GM18526 (cell line): ENCODE results near the gene NGB.

Source experiments
- POLR2A ChIP-seq: IDR thresholded peaks from 3 replicates; pipeline ENCODE4 v1.6.1; 2011; ENCODE audit not compliant: insufficient read length; ENCODE audit errors: extremely low read depth

The NGB gene

DNA sequence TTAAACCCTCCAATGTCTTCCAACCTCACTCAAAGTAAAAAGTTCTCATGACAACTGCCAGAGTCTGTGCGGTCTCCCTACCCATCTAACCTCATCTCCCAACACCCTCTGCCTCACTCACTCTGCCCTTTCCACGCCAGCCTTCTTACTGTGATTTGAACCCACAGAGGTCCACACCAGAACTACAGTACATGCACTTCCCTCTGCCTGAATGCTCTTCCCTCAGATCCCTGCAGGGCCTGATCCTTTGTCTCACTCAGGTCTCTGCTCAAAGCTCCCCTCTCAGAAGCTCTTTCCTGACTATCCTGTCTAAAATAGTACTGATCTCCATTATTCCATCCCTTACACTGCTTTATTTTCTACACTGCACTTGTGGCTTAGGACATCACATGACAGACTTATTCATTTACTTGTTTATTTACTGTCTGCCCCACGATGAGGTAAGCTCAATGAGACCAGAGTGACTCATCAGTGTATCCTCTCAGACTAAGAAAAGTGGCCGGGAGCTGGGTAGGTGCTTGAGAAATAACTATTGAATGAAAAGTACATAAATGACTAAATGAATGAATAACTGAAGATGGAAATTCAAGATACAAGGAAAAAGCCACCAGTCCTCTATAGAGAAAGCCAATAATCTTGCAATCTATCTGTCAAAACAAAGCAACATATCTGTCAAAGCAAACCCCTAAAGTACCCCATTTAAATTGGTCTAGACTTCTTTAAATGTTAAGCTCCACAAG, 32.6 kb upstream of the NGB start:
- TF ChIP-seq POLR2A: no peak

DNA sequence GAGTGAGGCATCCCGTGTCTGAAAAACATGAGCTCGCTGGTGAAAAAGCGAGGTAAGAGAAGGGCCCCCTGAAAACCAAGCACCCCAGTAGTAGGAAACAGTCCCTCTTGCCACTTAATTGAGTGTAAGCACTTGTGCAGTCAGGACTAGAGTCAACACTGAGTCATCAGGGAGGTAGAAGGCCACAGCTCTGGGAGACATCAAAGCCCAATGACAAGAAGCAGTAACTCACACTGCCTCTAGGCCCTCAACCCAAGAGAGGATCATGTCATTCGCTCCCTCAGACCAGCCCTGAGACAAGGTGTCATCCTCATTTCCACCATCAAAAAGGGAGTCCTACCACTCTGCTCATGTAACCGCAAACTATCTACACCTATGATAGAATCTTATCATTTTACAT, 31.9 kb upstream of the NGB start:
- TF ChIP-seq POLR2A: no peak

DNA sequence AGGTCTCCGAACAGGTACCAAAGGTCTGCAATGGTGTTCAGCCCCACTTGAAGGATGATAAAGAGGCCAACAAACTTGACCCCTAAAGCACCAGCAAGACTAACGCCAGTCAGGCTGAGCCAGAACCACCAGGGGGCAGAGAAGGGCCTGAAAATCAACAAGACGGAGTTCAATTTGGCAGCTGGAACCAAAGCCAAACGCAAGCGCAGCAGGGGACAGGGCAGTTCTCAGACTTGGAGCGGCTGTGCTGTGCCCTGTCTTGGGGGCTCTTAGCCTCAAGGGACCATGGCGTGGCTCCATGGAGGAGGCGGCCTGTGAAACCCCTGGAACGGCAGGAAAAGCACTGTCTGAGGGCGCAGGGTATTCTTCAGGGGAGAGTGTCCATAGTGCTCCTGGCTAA, 30.1 kb upstream of the NGB start:
- no peak for TF ChIP-seq POLR2A

GRCh38 chr14:77299771-77300170, 28.8 kb upstream of the NGB start:
- no peak for TF ChIP-seq POLR2A

DNA sequence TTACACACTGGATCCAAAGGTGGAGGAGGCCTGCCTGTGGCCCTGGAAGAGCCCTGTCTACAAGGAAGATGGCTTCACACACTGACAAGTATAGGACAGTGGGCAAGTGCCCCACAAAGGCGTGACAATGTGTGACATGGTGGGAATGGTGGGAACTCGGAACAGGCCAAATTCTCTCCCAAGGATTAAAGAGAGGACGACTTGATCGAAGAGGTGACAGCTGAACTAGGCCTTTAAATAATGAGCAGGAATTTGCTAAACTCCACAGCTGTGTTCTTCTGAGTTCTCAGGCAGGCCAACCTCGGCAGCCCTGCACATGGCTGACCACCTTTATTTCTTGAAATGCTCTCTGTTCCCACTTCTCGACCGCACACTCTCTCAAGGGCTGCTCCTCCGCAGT, 25.9 kb upstream of the NGB start:
- no peak for TF ChIP-seq POLR2A

GRCh38 chr14:77296155-77296554, 25.1 kb upstream of the NGB start:
- TF ChIP-seq POLR2A: no peak

DNA sequence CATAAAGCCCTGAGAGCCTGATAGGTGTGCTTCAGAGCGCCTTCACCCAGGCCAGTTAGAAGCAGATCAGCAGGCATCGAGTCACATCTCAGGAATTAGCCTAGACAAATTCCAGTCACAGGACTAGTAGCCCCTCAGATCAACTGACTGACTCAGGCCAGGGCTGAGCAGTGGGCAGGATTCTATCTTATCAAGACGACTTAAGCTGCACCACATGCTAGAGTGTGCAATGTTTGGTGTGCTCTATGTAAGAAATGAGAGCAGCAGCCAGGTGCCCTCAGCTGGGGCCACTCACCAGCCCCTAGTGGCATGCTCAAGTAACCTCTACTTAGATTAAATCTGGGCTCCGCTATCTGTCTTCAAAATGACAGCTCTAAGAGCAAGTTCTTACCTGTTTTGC, 19.7 kb upstream of the NGB start:
- no peak for TF ChIP-seq POLR2A

- no peak for TF ChIP-seq POLR2A
These were observed 15.6 kb upstream of the NGB start for GRCh38 chr14:77286576-77286975.

DNA sequence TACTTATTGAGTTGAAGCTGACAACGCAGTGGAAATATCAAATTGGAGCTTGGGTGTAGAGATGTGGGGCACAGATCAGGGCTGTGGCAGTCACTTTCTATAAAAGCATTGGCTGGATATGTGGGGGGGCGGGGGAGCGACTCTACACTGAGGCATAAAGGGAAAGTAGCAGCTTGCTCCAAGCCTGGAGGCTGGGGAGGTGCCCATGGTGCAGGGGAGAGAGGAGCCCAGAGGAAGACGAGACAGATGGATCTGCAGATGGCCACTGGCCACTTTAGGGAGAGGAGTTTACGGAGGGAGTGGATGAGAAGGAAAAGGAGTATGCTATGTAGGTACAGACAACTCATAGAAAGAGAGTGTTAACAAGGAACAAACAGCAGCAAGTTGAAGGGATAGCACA, 13.5 kb upstream of the NGB start:
- no peak for TF ChIP-seq POLR2A

DNA sequence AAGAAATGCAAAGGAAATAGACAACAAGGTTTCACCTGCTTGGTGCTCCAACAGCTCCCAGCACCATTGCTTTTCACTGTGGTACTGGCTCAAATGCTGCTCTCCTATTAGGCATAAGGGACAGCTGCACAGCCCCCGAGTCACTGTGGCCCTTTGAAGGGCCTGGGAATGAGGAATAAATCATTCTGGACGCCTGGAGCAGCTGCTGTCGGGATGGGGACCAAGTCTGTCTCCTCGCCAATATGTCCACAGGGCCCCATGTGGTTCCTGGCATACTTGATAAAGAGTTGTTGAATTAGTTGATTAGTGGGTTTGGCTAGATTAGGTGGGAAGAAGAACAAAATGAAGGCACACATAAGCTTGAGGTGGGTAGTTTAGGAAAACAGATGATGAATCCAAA, 13.1 kb upstream of the NGB start:
- no peak for TF ChIP-seq POLR2A

- no peak for TF ChIP-seq POLR2A
These were observed 10.9 kb upstream of the NGB start for GRCh38 chr14:77281852-77282410.

DNA sequence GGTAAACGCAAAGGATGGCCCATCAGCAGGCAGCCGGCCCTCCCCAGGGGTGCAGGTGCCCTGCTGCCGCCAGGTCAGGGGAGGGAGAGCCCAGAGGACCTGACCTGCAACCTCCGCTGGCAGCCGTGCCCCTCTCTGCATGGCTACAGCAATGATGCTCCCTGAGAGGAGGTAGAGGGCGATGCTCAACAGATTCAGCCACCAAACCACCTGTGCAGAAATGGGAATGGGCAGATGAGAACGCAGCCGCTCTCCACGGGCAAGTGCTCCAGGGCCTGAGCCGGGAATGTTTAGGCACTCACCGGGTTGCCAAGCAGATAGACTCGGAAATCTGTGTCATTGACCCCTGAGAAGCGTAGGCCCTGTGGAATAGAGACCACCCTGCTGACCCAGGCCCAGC, 8.7 kb upstream of the NGB start:
- TF ChIP-seq POLR2A: no peak

DNA sequence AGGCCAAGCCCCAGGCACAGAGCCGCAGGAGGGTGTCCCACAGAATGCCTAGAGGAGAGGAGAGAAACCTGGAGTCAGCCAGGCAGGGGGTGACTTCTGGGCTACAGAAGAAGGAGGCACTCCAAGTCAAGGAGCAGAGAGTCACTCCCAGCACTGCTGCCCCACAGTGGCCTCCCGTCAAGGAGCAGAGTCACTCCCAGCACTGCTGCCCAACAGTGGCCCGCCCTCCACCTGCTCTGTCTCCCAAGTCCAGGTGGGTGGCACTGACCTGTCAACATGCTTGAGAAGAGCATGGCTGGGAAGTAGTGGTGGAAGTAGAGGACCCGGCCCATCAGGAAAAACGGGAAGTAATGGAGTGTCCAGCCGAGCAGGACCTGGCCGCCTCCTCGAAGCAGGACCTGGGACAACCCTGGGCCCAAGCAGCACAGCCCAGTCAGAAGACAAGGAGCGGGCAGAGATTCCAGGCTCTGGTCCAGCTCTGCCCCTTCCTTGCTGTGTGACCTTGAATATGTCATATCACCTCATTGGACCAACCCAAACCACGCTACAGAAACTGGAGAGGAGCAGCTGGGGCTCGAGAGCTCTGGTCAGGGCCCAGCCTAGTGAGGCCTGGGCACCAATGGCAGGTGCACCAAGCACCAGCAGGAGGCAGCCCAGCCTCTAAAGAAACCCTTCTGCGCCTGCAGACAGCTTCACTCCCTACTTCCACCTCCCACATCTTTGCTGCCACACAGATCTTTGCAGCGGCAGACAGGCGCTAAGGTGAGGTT, 7.6 kb upstream of the NGB start:
- no peak for TF ChIP-seq POLR2A

DNA sequence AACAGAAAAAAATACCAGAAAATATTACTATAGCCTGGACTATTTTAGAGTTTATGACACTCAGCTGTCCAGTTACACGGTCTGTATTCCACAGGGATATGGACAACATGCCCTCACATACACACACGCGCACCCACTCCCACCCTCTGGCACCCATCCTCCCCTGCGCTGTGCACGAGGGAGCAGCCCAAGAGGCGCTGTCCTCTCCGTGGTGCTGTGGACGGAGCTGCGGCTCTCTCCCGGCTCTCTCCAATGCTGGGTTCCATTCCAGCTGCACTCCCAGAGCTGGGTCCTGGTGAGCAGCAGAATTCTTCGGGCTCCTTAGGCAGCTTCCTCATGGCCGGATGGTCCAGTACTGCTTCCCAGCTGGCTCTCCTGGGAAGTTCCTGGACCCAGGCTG, 6.0 kb upstream of the NGB start:
- TF ChIP-seq POLR2A: no peak

DNA sequence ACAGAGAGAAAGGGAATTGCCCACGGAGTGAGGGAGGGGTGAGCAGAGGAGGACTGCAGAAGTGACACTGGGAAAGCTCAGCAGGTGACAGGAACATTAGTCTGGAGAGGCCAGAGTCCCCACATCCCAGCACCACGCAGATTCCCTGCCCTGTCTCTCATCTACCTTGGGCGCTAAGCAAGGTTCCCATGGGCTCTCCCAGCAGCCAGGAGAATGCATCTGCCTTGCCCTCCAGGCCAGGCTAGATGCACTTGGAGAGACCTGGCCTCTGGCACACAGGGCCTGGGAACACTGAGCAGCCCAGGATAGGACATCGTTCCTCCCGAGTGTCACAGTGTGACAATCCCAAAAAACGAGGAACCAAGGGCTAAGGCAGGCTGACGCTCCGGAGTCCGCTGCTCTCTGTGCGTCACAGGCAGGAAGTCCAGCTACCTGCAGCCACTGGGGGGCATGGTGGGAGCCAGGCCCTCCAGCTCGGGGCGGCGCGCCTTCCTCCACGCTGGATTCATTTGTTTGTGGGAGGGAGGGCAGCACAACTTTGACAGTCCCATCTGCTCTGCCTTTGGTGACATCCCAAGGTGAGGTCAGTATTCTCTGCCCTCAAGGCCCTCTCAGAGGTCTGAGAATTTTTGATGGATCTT, 5.4 kb upstream of the NGB start:
- no peak for TF ChIP-seq POLR2A

DNA sequence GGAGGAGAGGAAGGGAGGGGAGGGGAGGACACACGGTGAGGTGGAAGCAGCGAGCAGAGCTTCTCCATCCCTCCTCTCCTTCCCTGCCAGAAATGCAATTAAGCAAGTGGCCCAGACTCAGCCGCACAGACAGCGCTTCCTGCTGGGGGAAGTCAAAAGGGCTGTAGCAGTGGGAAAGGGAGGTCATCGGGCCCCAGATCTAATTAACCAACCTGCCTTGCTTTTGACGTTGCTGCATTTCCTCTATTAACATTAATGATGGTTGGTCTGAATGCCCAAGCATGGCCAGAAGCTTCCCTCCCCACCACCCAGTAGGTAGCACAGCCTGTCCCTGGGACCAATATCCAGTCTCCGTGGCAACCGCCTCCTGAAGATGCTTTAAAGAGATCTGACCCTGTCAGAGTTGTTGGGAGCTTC, 4.6 kb upstream of the NGB start:
- TF ChIP-seq POLR2A: no peak
